ENCODE measurements around the gene NSUN2. TPM values are rescaled to one million over a fixed set of nuclear protein-coding genes. Genes with fewer than 3 reads are reported as not detected.

NSUN2 gene
- polyA plus RNA-seq, 2 of the 4 experiments (the other 2 are of a cell fraction) = 95.7 to 101 TPM

GRCh38 chr5:6573651-6574101 is 59.2 kb downstream of the NSUN2 start:
- ATAC-seq (peak; percentile 39 to 44; a peak in 2 of 6 replicates), FAIRE-seq (no peak), DNase-seq (ENCODE audit: low read depth in 1 of 2, low spot score in 1 of 2) (no peak)
- CTCF ChIA-PET = interaction anchor here (0.7 to 2.9 kb wide), 5 partner anchors 11 to 1077 kb away, joined by 3 to 10 read pairs (median 3); no protein-coding TSS in a partner anchor
- Histone ChIP-seq H3K4me3 (no peak overlapping the region), H3K4me1 (no peaks in the 10 kb centered on the region), H3K27ac (no peak overlapping the region), H3K9me3 (no peaks in the 10 kb centered on the region), H3K4me2 (no peak overlapping the region)
- no peak for TF ChIP-seq PHF8 (IDR thresholded peaks at IDR 0.05; ENCODE audit: borderline replicate concordance, low read depth)
- no peak for TF ChIP-seq ATOH8 (CRISPR knock-in tag; IDR thresholded peaks at IDR 0.05; ENCODE audit: low read depth)
- WGBS (ENCODE audit: missing lambda C conversion rate) = 6% methylated on average over 11 of the region's 12 CpGs
- POLR2A ChIA-PET = no interaction called here

- no peak overlapping the region for H3K27ac ChIP-seq
- TF ChIP-seq CBX8 (IDR thresholded peaks at IDR 0.05) (no peak), BHLHE40 (IDR thresholded peaks at IDR 0.05; ENCODE audit: low read depth, low read length) (no peak), EP300 (IDR thresholded peaks at IDR 0.05) (no peak), HOXB5 (CRISPR knock-in tag; IDR thresholded peaks at IDR 0.05) (no peak), CEBPB (IDR thresholded peaks at IDR 0.05) (no peak), REST (IDR thresholded peaks at IDR 0.05) (no peak), TP53 (CRISPR knock-in tag; IDR thresholded peaks at IDR 0.05) (no peak), HMGXB4 (CRISPR knock-in tag; IDR thresholded peaks at IDR 0.05; ENCODE audit: borderline replicate concordance) (no peak), ATOH8 (CRISPR knock-in tag; IDR thresholded peaks at IDR 0.05; ENCODE audit: low read depth) (no peak), HOXA7 (CRISPR knock-in tag; IDR thresholded peaks at IDR 0.05) (no peak), MYC (IDR thresholded peaks at IDR 0.05; ENCODE audit: borderline replicate concordance, low read length) (no peak), HDAC2 (IDR thresholded peaks at IDR 0.05) (no peak), KDM5A (IDR thresholded peaks at IDR 0.05) (no peak), RARB (CRISPR knock-in tag; IDR thresholded peaks at IDR 0.05) (no peak), TFCP2L1 (CRISPR knock-in tag; IDR thresholded peaks at IDR 0.05) (no peak), EHMT2 (IDR thresholded peaks at IDR 0.05; ENCODE audit: low read depth) (no peak), HEYL (CRISPR knock-in tag; IDR thresholded peaks at IDR 0.05) (no peak)
- 38% methylated on average over 14 of the region's 21 CpGs for WGBS (ENCODE audit: missing lambda C conversion rate)
- CTCF ChIA-PET = interaction anchor here (1.4 kb wide), 1 partner anchor 11 kb away, joined by 3 read pairs; no protein-coding TSS in a partner anchor
- POLR2A ChIA-PET = no interaction called here
- H3K4me1 ChIP-seq = no peaks in the 10 kb centered on the region
- no peak; a peak in 1 of 6 replicates for ATAC-seq
- no peak for FAIRE-seq
- no peaks in the 10 kb centered on the region for H3K9me3 ChIP-seq
- no peak overlapping the region for H3K4me3 ChIP-seq
- no peak for DNase-seq (ENCODE audit: low read depth in 1 of 2, low spot score in 1 of 2)
- no peak overlapping the region for H3K4me2 ChIP-seq
Observed at GRCh38 chr5:6572825-6573380, 59.9 kb downstream of the NSUN2 start.
